ENCODE results near the gene MTARC1.

The MTARC1 gene

DNA sequence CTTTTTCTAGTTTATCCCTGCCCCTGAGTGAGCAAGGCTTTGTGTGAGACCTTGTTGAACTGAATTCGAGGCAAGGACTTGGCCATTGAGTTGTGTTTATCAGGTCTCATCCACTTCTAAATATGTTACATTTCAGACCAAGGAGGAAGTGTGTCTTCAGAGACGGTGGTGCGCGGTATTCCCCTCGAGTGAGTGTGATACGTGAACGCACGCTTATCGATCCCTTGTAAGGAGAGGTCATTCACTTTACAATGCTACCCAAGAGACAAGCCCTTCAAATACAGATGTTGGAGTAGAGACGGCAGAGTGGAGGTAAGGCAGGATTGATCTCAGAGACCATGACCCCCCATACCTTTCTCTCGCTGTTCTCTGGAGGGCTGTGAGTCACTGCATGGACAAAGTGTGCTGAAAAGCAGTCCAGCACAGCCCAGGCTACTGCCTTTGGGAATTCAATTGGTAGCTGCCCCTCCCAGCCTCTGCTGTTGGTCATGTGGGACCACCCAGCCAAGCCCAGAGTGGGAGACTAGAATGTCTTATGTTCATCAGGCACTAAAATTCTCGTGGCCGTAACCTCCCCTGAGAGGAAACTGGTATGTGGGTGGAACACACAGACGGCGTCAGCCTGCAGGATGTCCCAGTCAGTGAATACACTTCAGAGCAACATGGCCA is 16.3 kb upstream of the MTARC1 start:
- DNase-seq (ENCODE audit: low read depth), result no peak

DNA sequence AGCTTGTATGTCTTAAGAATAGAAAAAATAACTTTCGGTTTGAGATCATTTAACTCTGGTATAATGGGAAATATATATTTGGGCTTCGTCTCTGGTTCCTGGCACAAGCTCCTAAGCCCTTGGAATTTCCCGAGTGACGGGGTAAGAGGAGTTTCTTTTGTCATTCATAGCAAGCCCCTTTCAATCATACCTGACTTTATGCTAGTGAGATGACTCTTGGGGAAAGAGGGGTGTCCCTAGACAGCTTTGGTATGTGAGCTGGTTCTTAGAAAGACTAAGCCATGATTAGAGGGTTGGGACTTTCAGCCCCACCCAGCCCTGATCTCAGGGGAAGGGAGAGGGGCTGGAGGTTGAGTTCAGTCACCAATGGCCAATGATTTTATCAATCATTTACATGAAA is 13.9 kb upstream of the MTARC1 start:
- DNase-seq (ENCODE audit: low read depth), result no peak

DNA sequence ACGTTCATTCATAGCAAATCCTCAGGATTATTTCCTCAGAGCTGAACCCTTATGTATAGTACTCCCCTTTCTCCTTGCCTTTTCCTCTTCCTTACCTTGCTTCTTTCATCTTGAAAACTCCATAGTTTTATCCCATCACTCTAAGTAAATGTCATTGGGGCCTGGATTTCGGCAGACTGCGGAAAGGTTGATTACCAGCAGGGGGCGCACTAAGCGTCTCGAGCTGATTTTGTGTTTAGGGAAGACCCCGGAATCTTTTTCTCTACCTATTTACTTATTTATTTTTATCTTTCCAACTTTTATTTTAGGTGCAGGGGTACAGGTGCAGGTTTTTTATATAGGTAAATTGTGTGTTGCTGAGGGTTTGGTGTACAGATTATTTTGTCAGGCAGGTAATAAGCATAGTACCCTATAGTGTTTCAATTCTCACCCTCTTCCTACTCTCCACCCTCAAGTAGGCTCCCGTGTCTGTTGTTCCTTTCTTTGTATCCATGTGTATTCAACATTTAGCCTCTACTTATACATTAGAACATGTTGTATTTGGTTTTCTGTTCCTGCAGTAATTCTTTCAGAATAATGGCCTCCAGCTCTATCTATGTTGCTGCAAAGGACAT is 11.4 kb upstream of the MTARC1 start:
- DNase-seq (ENCODE audit: low read depth), result no peak

DNA sequence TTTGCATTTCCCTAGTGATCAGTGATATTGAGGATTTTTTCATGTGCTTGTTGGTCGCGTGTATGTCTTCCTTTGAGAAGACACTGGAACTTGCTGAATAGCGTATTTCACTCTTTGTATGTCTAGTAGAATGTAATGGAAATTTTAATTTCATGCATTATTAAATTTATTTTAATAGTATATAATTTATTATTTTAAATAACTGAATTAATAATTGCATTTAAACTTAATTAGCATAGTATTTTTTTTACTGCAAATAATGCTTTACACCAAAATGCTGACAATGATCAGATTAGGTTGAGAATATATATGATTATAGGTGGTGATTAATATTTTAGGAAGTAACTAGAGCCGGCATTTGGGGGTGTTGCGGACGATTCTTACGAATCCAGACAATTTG is 10.5 kb upstream of the MTARC1 start:
- no peak for DNase-seq (ENCODE audit: low read depth)

DNA sequence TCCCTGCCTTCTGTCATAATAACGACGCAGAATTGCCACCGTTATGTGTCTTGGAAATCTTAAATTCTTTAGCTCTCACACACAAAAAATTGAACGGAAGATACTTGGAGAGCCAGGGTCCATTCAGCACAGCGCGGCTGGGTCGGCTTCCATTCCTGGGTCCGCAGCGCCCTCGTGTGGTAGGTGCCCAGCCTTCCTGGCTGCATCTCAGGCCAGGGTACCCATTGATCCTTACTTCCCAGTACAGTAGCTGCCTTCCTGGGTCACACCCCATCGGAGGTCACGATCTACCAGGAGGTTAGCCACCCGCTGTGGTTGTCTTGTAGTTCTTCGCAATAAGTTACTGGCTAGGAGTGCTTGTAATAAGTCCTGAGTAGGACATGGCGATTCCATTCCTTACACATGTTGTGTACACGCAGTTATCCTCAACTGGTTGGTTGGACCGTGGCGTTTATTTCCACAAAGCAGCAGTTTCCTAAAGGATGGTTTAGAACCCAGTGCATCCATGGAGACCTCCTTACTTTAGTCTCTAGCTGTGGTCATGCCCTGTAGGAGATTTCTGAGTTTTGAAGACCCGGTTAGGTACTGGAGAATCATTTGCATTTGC is 9.9 kb upstream of the MTARC1 start:
- peak; percentile 52 for DNase-seq (ENCODE audit: low read depth)

DNA sequence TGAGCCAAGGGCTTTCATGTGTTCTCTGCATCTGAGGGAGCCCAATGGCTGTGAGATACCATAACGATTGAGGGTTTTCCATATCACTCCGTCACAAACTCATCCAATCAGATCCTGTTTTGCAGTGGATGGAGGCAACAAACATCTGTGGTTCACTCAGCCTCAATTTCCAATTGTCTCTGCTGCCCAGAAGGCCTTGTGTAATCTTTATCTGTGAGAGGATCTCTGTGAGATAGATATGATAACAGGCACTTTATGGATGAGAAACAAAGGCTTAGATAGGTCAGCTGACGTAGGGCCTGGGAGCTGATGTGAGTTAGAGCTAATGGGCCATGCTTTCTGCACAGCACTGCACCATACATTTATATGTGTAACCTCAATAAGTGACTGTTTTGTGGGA is 3.3 kb upstream of the MTARC1 start:
- DNase-seq (ENCODE audit: low read depth), result no peak

DNA sequence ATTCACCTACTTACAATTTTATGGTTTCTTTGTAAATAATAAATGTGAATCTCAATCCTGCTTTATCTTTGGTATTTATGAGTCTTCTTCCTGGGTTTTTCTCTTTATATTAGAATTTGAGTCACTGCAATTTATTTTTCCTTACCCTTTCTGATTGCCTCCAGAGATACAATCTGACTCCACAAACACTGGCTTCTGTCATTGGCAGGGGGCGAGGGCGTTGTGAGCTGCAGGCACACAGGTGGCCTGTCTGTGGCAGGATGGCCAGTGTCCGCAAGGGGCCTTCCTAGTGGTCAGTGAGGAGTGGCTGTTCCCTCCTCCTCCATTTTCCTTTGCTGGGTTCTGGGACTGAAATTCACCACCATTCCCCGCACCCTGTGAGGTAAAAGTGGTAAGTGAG is 2.0 kb upstream of the MTARC1 start:
- no peak for DNase-seq (ENCODE audit: low read depth)

DNA sequence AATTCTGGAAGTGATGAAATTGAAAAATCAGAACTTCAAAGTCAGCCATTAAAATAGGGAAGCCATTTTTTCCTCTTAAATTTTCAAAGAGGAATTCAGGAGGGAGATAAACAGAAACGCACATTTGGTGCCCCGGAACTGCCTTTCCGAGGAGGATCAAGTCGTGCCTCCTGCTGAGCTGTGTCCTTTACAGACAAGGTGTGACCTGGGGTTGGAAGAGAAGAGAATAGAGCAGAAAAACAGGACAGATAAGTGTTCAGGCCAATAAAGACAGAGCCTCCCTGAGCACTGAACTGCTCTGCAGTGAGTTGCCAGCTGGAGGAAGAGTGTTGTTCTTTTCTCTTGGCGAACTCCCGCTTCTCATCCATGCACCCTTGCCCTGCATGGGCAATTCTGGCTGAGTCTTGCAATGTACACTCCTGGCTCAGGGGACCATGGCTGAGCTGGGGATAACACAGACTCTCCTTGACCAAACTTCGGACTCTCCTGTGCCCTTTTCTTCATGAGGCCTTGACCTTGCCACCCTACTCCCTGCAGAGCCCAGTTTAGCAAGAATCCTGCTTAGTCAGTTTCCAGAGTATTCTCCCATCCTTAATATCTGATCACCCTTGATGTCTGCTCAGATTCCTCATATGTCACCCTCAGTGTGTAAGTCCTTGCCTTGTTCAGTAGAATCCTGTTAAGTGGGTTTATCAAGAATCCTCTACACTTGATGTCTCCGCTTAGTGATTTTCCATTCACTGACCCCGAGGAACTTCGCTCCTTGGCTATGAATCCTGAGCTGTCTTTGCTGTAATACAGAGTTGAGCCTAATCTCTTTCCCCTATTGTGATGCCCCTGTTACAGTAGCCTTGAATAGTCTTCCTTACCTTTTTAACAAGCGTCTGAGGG is 1.3 kb upstream of the MTARC1 start:
- no peak for DNase-seq (ENCODE audit: low read depth)

DNA sequence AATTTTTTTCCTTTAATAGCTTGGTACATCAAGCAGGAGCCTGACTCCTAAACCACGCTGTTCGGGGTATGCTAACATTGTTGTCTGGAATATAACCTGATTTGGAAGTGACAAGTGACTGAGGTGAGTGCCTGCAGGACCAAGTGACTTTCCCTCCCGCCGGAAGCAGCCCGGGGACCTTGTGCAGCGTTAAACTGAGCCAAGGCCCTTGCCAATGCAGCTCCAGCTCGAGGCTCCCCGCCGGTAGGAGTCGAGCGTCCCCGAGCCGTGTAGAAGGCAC is 716 bp upstream of the MTARC1 start:
- DNase-seq (ENCODE audit: low read depth), result no peak

DNA sequence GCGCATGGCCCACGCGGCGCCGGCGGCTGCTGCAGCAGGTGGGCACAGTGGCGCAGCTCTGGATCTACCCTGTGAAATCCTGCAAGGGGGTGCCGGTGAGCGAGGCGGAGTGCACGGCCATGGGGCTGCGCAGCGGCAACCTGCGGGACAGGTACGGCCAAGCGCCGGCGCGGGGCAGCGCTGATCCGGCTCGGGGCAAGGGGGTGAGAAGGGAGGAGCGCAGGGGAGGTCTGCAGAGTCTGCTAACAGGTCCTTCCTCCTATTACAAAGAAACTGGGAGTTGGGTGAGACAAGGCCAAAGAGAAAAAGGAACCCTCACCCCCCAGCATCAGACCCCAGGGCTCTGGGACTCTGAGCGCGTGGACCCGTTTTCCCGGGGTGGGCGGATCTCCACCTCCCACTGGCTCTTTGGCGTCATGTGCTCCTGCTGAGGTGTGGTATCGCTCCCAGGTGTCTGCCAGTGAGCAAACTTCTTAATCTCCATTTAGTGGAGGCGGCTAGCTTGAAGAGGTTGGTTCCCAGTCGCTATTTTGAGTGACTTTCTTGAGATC is 431 bp downstream of the MTARC1 start:
- no peak for DNase-seq (ENCODE audit: low read depth)

DNA sequence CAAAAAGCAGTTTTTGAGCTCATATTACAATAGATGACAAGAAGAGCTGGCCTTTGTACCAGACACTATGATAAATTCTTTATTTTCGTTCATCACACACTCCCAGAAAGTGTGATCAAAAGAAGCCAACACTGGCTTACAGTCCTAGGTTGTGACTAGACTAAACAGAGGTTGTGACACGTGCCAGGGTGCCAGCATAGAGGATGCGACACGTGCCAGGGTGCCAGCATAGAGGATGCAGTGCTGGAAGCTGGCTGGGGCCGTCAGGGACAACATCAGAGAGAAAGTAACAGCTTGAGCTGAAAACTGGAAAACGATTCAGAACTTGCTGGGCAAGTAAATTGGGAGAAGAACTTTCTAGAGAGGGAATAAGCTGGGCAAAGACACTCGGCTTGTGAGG is 2.2 kb downstream of the MTARC1 start:
- no peak for DNase-seq (ENCODE audit: low read depth)

DNA sequence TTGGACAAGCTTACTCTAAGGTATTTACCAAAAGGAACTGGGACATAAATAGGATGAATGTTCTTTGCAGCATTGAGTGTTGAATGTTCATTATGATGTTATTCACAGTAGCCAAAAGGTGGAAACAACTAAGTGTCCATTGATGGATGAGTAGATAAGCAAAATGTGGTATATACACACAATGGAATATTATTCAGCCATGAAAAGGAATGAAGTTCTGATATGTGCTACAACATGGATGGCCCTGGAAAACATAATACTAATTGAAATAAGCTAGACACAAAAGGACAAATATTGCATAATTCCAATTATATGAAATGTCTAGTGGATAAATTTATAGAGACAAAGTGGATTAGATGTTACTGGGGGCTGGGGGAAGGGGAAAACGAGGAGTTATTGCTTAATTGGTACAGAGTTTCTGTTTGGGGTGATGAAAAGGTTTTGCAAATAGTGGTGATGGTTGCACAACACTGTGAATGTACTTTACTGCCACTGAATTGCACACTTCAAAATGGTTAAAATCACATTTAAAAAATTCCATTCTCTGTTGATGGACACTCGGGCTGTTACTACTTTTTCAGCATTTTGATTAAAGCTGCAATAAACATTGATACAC is 2.9 kb downstream of the MTARC1 start:
- no peak for DNase-seq (ENCODE audit: low read depth)

DNA sequence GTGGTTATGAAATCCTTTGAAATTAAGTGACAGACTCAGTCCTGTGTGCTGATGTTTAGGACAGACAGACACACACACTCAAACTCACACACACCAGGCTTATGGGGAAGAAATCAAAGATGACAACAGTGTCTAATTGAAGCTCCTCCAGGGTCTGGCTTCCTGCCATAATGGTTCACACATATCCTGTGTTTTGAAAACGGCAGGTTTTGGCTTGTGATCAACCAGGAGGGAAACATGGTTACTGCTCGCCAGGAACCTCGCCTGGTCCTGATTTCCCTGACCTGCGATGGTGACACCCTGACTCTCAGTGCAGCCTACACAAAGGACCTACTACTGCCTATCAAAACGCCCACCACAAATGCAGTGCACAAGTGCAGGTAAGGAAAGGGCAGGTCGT is 4.6 kb downstream of the MTARC1 start:
- DNase-seq (ENCODE audit: low read depth), result no peak

DNA sequence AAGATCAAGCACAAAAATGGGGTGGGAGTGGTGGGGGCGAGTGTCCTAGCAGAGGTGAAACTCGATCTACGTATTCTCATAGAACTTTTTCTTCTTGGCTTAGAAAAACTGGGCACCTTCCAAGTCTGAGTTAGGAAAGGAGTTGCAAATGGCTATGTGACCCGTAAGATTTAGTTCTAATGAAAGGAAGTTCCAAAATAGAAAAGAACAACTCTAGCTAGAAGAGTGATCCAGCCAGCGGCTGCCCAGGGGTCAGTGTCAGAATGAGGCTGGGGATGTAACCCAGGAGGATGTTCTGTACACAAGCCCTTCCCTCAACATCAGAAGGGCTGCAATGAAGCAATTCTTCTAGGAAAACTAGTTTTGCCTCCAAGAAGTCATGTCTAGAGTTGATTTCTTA is 5.2 kb downstream of the MTARC1 start:
- DNase-seq (ENCODE audit: low read depth), result no peak

DNA sequence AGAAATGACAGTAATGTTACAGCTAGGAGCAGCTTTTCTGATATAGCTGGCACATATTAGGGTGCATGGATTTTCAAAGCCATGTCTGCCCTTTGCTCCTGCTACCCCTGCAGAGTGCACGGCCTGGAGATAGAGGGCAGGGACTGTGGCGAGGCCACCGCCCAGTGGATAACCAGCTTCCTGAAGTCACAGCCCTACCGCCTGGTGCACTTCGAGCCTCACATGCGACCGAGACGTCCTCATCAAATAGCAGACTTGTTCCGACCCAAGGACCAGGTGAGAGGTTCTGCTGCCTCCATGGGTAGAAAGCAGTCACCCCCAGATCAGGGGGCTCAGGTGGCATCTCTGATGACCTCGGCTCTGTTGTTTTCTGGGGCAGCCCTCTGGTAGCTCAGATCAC is 9.8 kb downstream of the MTARC1 start:
- no peak for DNase-seq (ENCODE audit: low read depth)

DNA sequence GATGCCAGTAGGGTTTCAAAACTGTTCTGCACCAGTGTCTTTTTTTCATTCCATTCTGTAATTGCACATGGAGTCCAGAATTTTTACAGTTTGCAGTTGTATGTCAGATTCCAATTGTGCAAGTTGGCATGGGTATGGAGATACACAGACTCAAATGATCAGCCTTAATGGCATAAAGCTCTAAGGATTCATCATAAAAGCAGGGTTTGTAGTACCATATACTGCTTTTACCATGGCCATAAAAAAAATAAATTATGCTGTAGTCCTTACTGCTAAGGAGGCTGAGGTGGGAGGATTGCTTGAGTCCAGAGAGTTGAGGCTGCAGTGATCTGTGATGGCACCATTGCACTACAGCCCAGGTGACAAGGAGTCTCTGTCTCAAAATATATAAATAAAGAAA is 10.3 kb downstream of the MTARC1 start:
- no peak for DNase-seq (ENCODE audit: low read depth)

DNA sequence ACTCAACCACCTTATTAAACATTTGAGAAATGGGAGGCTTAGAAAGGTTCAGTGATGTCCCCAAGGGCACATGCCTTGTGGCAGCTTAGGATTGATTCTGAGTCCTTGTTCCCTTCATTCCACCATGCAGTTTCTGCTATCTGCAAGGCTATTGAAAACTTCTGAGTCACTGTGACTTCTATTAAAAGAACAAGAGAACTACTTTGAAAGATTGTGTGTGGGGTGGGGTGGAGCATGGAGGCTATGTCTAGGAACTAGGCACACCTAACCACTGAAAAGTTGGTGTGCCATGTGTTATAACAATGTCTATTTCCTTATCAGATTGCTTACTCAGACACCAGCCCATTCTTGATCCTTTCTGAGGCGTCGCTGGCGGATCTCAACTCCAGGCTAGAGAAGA is 10.8 kb downstream of the MTARC1 start:
- DNase-seq (ENCODE audit: low read depth), result no peak

DNA sequence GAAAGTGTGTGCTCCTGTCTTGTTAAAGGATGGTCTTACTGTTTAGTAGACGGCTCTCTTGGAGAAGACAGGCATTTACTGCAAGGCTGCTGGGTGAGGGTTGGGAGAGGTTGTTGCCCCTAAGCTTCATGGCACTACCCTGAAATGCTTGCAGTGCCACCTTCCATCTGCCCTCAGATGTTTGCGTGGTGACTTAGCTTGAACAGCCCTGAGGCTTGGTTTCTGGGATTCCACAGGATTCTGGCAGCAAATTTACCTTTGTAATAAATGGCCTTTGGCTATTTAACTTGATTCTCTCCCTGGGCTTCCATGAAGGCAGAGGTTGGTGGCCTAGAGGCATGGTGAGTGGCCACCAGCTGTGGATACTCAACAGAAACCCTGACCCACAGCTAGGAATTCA is 11.6 kb downstream of the MTARC1 start:
- no peak for DNase-seq (ENCODE audit: low read depth)

DNA sequence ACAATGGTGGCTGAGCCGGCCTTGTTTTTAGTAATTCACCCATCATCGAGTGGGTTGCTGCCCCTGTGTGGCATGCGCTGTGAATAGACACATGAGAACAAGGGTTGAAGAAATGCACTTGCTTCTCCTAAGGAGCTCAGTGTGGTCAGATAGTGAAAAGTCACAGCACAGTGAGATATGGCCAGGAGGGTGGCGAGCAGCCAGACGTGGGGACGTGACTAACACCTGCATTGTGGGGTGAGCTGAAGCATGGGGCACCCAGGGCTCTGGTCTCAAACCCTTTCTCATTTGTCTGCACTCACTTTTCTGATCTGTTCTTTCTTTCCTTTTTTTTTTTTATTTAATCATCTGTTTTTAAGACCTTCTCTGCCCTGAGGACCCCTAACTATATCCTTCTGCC is 13.5 kb downstream of the MTARC1 start:
- DNase-seq (ENCODE audit: low read depth), result no peak

DNA sequence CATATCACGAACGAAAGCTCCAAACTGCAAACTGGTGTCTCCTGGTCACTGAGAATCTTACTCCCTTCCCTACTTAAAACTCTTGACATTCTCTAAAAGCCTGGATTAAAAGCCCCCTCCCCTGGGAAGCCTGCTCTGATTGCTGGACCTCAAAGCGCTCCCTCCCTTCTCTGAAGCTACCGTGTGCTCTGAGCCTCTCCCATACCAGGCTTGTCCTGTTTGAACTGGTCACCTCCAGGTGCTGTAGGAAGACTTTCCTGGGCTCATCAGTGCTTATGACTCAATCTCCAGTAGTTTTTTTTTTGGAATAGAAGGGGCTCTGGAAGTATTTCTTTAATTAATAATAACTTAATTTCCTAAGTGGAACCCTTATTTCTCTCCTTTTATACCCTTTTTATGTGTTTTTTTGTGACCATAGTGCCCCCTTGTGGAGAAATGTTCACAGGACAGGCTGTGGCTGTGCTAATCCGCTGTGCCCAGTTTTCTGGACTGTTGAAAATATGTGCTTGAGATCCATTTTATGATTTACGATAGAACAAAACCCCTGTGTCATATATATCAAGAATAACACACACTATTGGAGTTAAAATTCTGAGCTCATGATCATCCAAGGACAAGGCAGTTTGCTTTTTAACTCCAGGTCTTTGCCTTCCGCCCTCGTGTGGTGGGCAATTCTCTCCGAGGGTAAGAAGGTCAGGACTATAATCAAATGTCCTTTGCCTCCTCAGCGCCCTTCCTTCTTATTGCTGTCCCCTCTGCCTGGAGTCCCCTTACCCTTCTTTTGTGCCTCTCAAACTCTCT is 16.9 kb downstream of the MTARC1 start:
- DNase-seq (ENCODE audit: low read depth), result no peak

DNA sequence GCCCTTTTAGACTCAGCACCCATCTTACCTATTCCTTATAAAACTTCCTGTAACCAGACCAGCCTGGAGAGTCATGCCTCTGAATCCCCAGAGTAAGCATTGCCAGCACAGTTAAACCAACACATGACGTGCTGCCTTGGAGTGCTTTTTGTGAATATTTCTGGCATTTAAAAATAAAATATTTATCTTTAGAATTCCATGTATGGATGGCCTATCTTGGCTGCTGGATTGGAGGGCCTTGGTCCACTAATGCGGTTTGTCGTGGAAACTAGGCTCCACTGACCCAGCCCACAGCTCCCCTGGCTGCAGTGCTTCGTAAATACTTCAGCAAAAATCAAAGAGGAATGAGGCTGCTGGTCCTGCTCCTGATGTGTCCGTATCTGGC is 17.5 kb downstream of the MTARC1 start:
- DNase-seq (ENCODE audit: low read depth), result no peak

DNA sequence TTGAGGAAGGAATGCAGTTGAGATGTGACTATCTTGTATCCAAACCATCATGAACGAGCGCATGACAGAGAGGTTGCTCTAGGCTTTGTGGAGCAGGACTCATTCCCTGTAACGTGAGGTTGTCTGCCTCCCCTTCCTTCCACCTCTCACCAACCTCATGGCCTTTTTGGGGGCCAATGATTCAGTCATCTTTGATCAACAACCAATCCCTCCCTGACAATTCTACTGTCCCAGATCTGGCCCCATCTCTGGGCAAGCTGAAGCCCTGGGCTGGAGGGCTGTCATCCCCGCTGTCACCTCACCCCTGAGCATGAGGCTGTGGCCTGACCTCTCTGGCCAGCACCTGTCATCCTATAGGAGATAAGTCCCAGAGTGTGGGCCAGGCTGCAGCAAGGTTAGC is 19.7 kb downstream of the MTARC1 start:
- DNase-seq (ENCODE audit: low read depth), result no peak
